ENCODE measurements around the gene PLEKHA4. TPM values are rescaled to one million over a fixed set of nuclear protein-coding genes. Genes with fewer than 3 reads are reported as not detected.

The PLEKHA4 gene
- total and polyA plus RNA-seq, 9 of the 15 experiments (the other 6 are each of a cell fraction or from before 2014, with no cell fraction given), result 0.07 to 30.8 (median 11.4) TPM

- DNase-seq (ENCODE audit: extremely low read depth in 1 of 4, low spot score in 3 of 4), result no peak
- Histone ChIP-seq H3K4me3 (no peak overlapping the region), H3K27ac (ENCODE audit: extremely low read depth, low read depth, low read length) (no peak overlapping the region), H3K9me3 (replicated peaks; ENCODE audit: control insufficient read depth, insufficient read depth, low read depth, low read length) (no peaks in the 10 kb centered on the region), H3K36me3 (ENCODE audit: control insufficient read depth, insufficient read depth, low read length) (no peaks in the 10 kb centered on the region), H3K9me1 (ENCODE audit: control insufficient read depth, insufficient read depth, low read length) (no peaks in the 10 kb centered on the region), H3K4me2 (ENCODE audit: insufficient read depth, low read length) (no peak overlapping the region), H3K27me3 (ENCODE audit: control insufficient read depth in 2 of 2, insufficient read depth in 2 of 2, low read length in 2 of 2) (no peaks in the 10 kb centered on the region), H2AFZ (ENCODE audit: low read depth, low read length) (no peak overlapping the region), H3K79me2 (ENCODE audit: control insufficient read depth, insufficient read depth, low read length) (peaks cover 4% of the 10 kb centered on the region; the same call in 2 of the 3 replicates), H4K20me1 (replicated peaks; ENCODE audit: control insufficient read depth, insufficient read depth, low read length) (no peaks in the 10 kb centered on the region), H3K9ac (ENCODE audit: insufficient read depth in 1 of 2, low read depth in 2 of 2, low read length in 2 of 2) (no peak overlapping the region), H3K4me1 (replicated peaks in 1 of 2; ENCODE audit: control insufficient read depth in 2 of 2, insufficient read depth in 2 of 2, low read length in 2 of 2) (peaks cover 21 to 63% of the 10 kb centered on the region in 2 experiments)
- no TSS peak for BruUV-seq (replicated peaks)
- intact Hi-C loops (cut with micrococcal nuclease) (no loop called here), in situ Hi-C loops (cut with MboI) (no loop called here)
- POLR2A ChIA-PET, result interaction anchor here (3.9 kb wide), 1 partner anchor 13 kb away, joined by 96 read pairs; the partner anchor contains the start of gene PPP1R15A
- 65% methylated on average over 7 of the region's 7 CpGs for WGBS (ENCODE audit: insufficient coverage, low coverage, missing lambda C conversion rate)
- no peak for ATAC-seq
- TF ChIP-seq PHTF2 (CRISPR knock-in tag; IDR thresholded peaks at IDR 0.05) (no peak), CREBBP (IDR thresholded peaks at IDR 0.05; ENCODE audit: low read depth, low read length) (no peak)
- CTCF ChIA-PET (ENCODE audit: low intra/inter-chr PET ratio), result no interaction called here
- no peak for FAIRE-seq
Measured at GRCh38 chr19:48862827-48863226, 5.6 kb downstream of the PLEKHA4 start.

- FAIRE-seq (no peak), ATAC-seq (no peak), DNase-seq (ENCODE audit: extremely low read depth in 1 of 4, low spot score in 3 of 4) (no peak)
- peaks cover 4% of the 10 kb centered on the region; the same call in 2 of the 3 replicates for H3K79me2 ChIP-seq (ENCODE audit: control insufficient read depth, insufficient read depth, low read length)
- CTCF ChIA-PET (ENCODE audit: low intra/inter-chr PET ratio), result no interaction called here
- peaks cover 12 to 48% of the 10 kb centered on the region in 2 experiments; a peak in 4 of 5 replicates for H3K4me1 ChIP-seq (replicated peaks in 1 of 2; ENCODE audit: control insufficient read depth in 2 of 2, insufficient read depth in 2 of 2, low read length in 2 of 2)
- TF ChIP-seq KDM5B (IDR thresholded peaks at IDR 0.05; ENCODE audit: insufficient replicate concordance, low read depth, low read length), result no peak
- TF ChIP-seq HIVEP1 (CRISPR knock-in tag; IDR thresholded peaks at IDR 0.05), result no peak
- TF ChIP-seq ELF4 (CRISPR knock-in tag; IDR thresholded peaks at IDR 0.05), result no peak
- no peak for TF ChIP-seq ZNF146 (CRISPR knock-in tag; IDR thresholded peaks at IDR 0.05; ENCODE audit: unreplicated experiment)
- TF ChIP-seq BACH1 (tag; IDR thresholded peaks at IDR 0.05), result no peak
- 86% methylated on average over 18 of the region's 18 CpGs for WGBS (ENCODE audit: insufficient coverage, low coverage, missing lambda C conversion rate)
- no peaks in the 10 kb centered on the region for H3K27me3 ChIP-seq (ENCODE audit: control insufficient read depth in 2 of 2, insufficient read depth in 2 of 2, low read length in 2 of 2)
- H3K36me3 ChIP-seq (ENCODE audit: control insufficient read depth, insufficient read depth, low read length), result no peaks in the 10 kb centered on the region
- in situ Hi-C loops (cut with MboI), result no loop called here
- POLR2A ChIA-PET, result interaction anchor here (3.9 kb wide), 1 partner anchor 15 kb away, joined by 96 read pairs; the partner anchor contains the start of gene PPP1R15A
- intact Hi-C loops (cut with micrococcal nuclease), result no loop called here
- H4K20me1 ChIP-seq (replicated peaks; ENCODE audit: control insufficient read depth, insufficient read depth, low read length), result no peaks in the 10 kb centered on the region
- no peak overlapping the region for H3K27ac ChIP-seq (ENCODE audit: extremely low read depth, low read depth, low read length)
- peak overlapping the region in 1 of 2 experiments; percentile 50; a peak in 1 of 4 replicates for H3K9ac ChIP-seq (ENCODE audit: insufficient read depth in 1 of 2, low read depth in 2 of 2, low read length in 2 of 2)
- no peak overlapping the region for H2AFZ ChIP-seq (ENCODE audit: low read depth, low read length)
- H3K4me3 ChIP-seq, result no peak overlapping the region
- no peaks in the 10 kb centered on the region for H3K9me3 ChIP-seq (replicated peaks; ENCODE audit: control insufficient read depth, insufficient read depth, low read depth, low read length)
- H3K9me1 ChIP-seq (ENCODE audit: control insufficient read depth, insufficient read depth, low read length), result no peaks in the 10 kb centered on the region
- H3K4me2 ChIP-seq (ENCODE audit: insufficient read depth, low read length), result no peak overlapping the region
- no TSS peak for BruUV-seq (replicated peaks)
Measured at GRCh38 chr19:48861313-48861712, 7.1 kb downstream of the PLEKHA4 start.
